ENCODE results near the gene PBX3. TPM values are rescaled to one million over a fixed set of nuclear protein-coding genes. Genes with fewer than 3 reads are reported as not detected.

Gene PBX3
- total and polyA plus RNA-seq, 9 of the 15 experiments (the other 6 are each of a cell fraction or from before 2014, with no cell fraction given), result 0.14 to 5.8 (median 0.92) TPM

- TF ChIP-seq CHD7 (IDR thresholded peaks at IDR 0.05; ENCODE audit: low read depth, low read length), result no peak
- no peak for TF ChIP-seq PML (IDR thresholded peaks at IDR 0.05; ENCODE audit: low read length)
- 0 out of 2 replicates have a peak, but pooled peaks have one; percentile 43 for TF ChIP-seq RNF2 (IDR thresholded peaks at IDR 0.05)
- TF ChIP-seq KLF13 (tag; IDR thresholded peaks at IDR 0.05; ENCODE audit: borderline replicate concordance, low read depth), result no peak
- peak; percentile 48; the same call in 1 of the 2 replicates for TF ChIP-seq SMAD4 (CRISPR knock-in tag; conservative IDR thresholded peaks at IDR 0.05)
- TF ChIP-seq ZNF143 (CRISPR knock-in tag; IDR thresholded peaks at IDR 0.05), result no peak
- TF ChIP-seq ERF (CRISPR knock-in tag; IDR thresholded peaks at IDR 0.05), result peak; percentile 83; the same call in 1 of the 2 replicates
- TF ChIP-seq ZNF785 (CRISPR knock-in tag; IDR thresholded peaks at IDR 0.05), result no peak
- TF ChIP-seq DACH1 (IDR thresholded peaks at IDR 0.05; ENCODE audit: partially characterized antibody), result no peak
- peak; percentile 56 for TF ChIP-seq POLR2G (IDR thresholded peaks at IDR 0.05; ENCODE audit: low read depth, low read length)
- no peak for TF ChIP-seq ZNF395 (CRISPR knock-in tag; IDR thresholded peaks at IDR 0.05)
- TF ChIP-seq BMI1 (IDR thresholded peaks at IDR 0.05; ENCODE audit: low read length), result peak; percentile 42; the same call in 1 of the 2 replicates
Measured at GRCh38 chr9:125746017-125746773, 978 bp upstream of the PBX3 start (continued).
